Hepatocyte (in vitro differentiated cells): Measurements from ENCODE around the gene ARHGAP26.

Experiments used
- CTCF ChIP-seq: fragments of 200-600 bp; sonication (generic); IDR thresholded peaks from 2 replicates; pipeline ENCODE4 v1.5.1; 2016; ENCODE audit warnings: antibody characterized with exemption, mild to moderate bottlenecking; ENCODE audit not compliant: poor library complexity
- EZH2 ChIP-seq: fragments of 200-600 bp; sonication (generic); IDR thresholded peaks from 2 replicates; pipeline ENCODE4 v1.6.1; 2016; ENCODE audit warnings: antibody characterized with exemption, mild to moderate bottlenecking, borderline replicate concordance

- TF ChIP-seq CTCF (no peak), EZH2 (no peak)
Measured at GRCh38 chr5:142797420-142797819, 27.2 kb downstream of the ARHGAP26 start.
